Keratinocyte (primary cell): Measurements from ENCODE around the gene DRAM2. TPM values are rescaled to one million over a fixed set of nuclear protein-coding genes. Genes with fewer than 3 reads are reported as not detected.
"Not testable (repeated sequence)": the region's sequence is repeated elsewhere in the genome, so short reads cannot be mapped to it uniquely, and the experiment has no call there.

Experiments
- DNase-seq: peaks from one replicate; pipeline ENCODE4 v3.0.0-alpha.2; 2011; ENCODE audit warnings: low read depth, missing footprints, low spot score
- FAIRE-seq: peaks from 2 replicates; lab custom pipeline; 2011; peaks lifted over from hg19 to GRCh38; lab: Jason Lieb, UNC
- H2AFZ ChIP-seq: 2 replicates; pipeline ENCODE4 v1.6.0; 2012; ENCODE audit warnings: low read length, control low read depth, inconsistent platforms; ENCODE audit not compliant: control insufficient read depth
- H3K27ac ChIP-seq: 2 replicates; pipeline ENCODE4 v1.5.1; 2011; ENCODE audit warnings: low read length; ENCODE audit not compliant: control insufficient read depth, insufficient read depth
- H3K27me3 ChIP-seq: 3 replicates; pipeline ENCODE4 v1.6.0; 2011; ENCODE audit warnings: low read length; ENCODE audit not compliant: control insufficient read depth, insufficient read depth; ENCODE audit errors: extremely low read depth
- H3K36me3 ChIP-seq, 2 experiments: 2 replicates in 1 of 2; 3 replicates in 1 of 2; pipeline ENCODE4 v1.5.1; 2011; ENCODE audit warnings: low read length in 2 of 2, mild to moderate bottlenecking in 1 of 2; ENCODE audit not compliant: control insufficient read depth in 2 of 2, insufficient read depth in 2 of 2; ENCODE audit errors: extremely low read depth in 1 of 2
- H3K4me1 ChIP-seq: 3 replicates; pipeline ENCODE4 v1.5.1; 2011; ENCODE audit warnings: low read length; ENCODE audit not compliant: control insufficient read depth, insufficient read depth; ENCODE audit errors: extremely low read depth
- H3K4me2 ChIP-seq: 3 replicates; pipeline ENCODE4 v1.6.0; 2011; ENCODE audit warnings: low read depth, low read length; ENCODE audit not compliant: control insufficient read depth, insufficient read depth; ENCODE audit errors: extremely low read depth
- H3K4me3 ChIP-seq, 3 experiments: fragments of 200-600 bp in 1 of 3; sonication (generic) in 1 of 3; 2 replicates in 2 of 3; 3 replicates in 1 of 3; pipeline ENCODE4 v1.5.1; 2011 to 2016; ENCODE audit warnings: low read length in 3 of 3, mild to moderate bottlenecking in 3 of 3, control low read depth in 2 of 3, inconsistent platforms in 1 of 3, low read depth in 1 of 3, mixed read lengths in 1 of 3, mixed run types in 1 of 3, moderate library complexity in 1 of 3; ENCODE audit not compliant: control insufficient read depth in 2 of 3, insufficient read depth in 2 of 3; ENCODE audit errors: extremely low read depth in 1 of 3
- H3K79me2 ChIP-seq: 2 replicates; pipeline ENCODE4 v1.6.0; 2012; ENCODE audit warnings: low read length; ENCODE audit not compliant: control insufficient read depth, insufficient read depth
- H3K9ac ChIP-seq: 3 replicates; pipeline ENCODE4 v1.6.0; 2011; ENCODE audit warnings: low read length; ENCODE audit not compliant: control insufficient read depth, insufficient read depth; ENCODE audit errors: extremely low read depth
- H3K9me1 ChIP-seq: 3 replicates; pipeline ENCODE4 v1.6.0; 2011; ENCODE audit warnings: low read length; ENCODE audit not compliant: control insufficient read depth, insufficient read depth; ENCODE audit errors: extremely low read depth
- H3K9me3 ChIP-seq: 2 replicates; pipeline ENCODE4 v1.5.1; 2012; ENCODE audit warnings: low read depth, low read length; ENCODE audit not compliant: control insufficient read depth
- H4K20me1 ChIP-seq: 3 replicates; pipeline ENCODE4 v1.6.0; 2011; ENCODE audit warnings: low read length; ENCODE audit not compliant: control insufficient read depth, insufficient read depth; ENCODE audit errors: extremely low read depth
- EZH2 ChIP-seq: IDR thresholded peaks from one replicate; pipeline ENCODE4 v1.6.1; 2012; ENCODE audit warnings: inconsistent platforms, mild to moderate bottlenecking, low read length, moderate library complexity
- dilution Hi-C: fragments of 300-500 bp; cut with MboI; formaldehyde crosslinking; loops from one replicate; pipeline ENCODE4 v1.7.0; 2020; ENCODE audit warnings: low sequenced_read_pairs; ENCODE audit not compliant: extremely low pct_ligation_motif_present
- polyA plus RNA-seq, 5 experiments: library from polyadenylated mRNA; depleted of rRNA in 3 of 5; stranded (reverse) in 3 of 5; stranded (forward) in 1 of 5; unstranded in 1 of 5; fragments of >200 nt; gene quantifications; 1 replicate in 1 of 5; 2 replicates in 3 of 5; 3 replicates in 1 of 5; pipeline versions ENCODE4 v1.2.1 to v1.2.3, GENCODE V29; 2011 to 2012; ENCODE audit warnings: missing spikeins in 2 of 5, low read depth in 1 of 5, low replicate concordance in 1 of 5
- small RNA-seq, 3 experiments: library from RNA; depleted of rRNA; stranded (forward); fragments of <200 nt; gene quantifications; one replicate each; pipeline ENCODE3, GENCODE V24; 2012; ENCODE audit warnings: low read depth in 3 of 3, low replicate concordance in 1 of 3; ENCODE audit not compliant: insufficient read length in 3 of 3
- TF ChIP-seq, protein P1 (sequence below), 3 experiments: IDR thresholded peaks in 1 of 3; conservative IDR thresholded peaks in 1 of 3; optimal IDR thresholded peaks in 1 of 3; 2 replicates in 2 of 3; 3 replicates in 1 of 3; pipeline versions ENCODE3 to v1.5.1; 2011; ENCODE audit warnings: low read length in 3 of 3, mild to moderate bottlenecking in 3 of 3, moderate library complexity in 2 of 3, control low read depth in 1 of 3, inconsistent platforms in 1 of 3; ENCODE audit not compliant: insufficient read depth in 2 of 3; ENCODE audit errors: extremely low read depth in 1 of 3

Gene DRAM2
- polyA plus RNA-seq, 1 donor (not counting 4 experiments of a cell fraction or from before 2014, with no cell fraction given), result 118 TPM

DNA sequence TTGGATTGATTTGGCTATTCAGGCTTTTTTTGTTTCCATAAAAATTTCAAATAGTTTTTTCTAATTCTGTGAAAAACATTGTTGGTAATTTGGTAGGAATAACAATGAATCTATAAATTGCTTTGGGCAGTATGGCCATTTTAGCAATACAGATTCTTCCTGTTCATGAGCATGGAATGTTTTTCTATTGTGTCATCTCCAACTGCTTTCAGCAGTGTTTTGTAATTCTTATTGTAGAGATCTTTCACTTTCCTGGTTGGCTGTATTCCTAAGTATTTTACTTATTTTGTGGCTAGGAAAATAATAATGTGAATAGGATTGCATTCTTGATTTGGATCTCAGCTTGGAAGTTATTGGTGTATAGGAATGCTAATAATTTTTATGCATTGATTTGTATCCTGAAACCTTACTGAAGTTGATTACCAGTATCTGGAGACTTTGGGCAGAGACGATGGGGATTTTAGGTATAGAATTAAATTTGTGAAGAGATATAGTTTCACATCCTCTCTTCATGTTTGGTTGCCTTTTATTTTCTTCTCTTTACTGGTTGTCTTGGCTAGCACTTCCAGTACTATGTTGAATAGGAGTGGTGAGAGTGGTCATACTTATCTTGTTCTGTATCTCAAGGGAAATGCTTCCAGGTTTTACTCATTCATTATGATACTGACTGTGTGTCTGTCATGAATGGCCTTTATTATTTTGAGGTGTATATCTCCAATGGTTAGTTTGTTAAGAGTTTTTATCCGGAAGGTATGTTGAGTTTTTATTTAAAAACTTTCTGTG is 57.3 kb downstream of the DRAM2 start:
- H3K9me1 ChIP-seq, result no peaks in the 10 kb centered on the region
- H3K27ac ChIP-seq, result no peak overlapping the region
- no peaks in the 10 kb centered on the region for H3K79me2 ChIP-seq
- FAIRE-seq (no peak), DNase-seq (no peak)
- H3K9me3 ChIP-seq, result peaks cover 4% of the 10 kb centered on the region
- H3K9ac ChIP-seq, result no peak overlapping the region
- dilution Hi-C loops, result no loop called here
- no peaks in the 10 kb centered on the region for H3K36me3 ChIP-seq
- H3K4me3 ChIP-seq, result peak overlapping the region in 1 of 3 experiments; percentile 23
- H3K4me2 ChIP-seq, result peak overlapping the region; percentile 2
- no peak overlapping the region for H2AFZ ChIP-seq
- peaks cover 3% of the 10 kb centered on the region for H3K4me1 ChIP-seq
- TF ChIP-seq EZH2, result no peak
- TF ChIP-seq, protein P1, sequence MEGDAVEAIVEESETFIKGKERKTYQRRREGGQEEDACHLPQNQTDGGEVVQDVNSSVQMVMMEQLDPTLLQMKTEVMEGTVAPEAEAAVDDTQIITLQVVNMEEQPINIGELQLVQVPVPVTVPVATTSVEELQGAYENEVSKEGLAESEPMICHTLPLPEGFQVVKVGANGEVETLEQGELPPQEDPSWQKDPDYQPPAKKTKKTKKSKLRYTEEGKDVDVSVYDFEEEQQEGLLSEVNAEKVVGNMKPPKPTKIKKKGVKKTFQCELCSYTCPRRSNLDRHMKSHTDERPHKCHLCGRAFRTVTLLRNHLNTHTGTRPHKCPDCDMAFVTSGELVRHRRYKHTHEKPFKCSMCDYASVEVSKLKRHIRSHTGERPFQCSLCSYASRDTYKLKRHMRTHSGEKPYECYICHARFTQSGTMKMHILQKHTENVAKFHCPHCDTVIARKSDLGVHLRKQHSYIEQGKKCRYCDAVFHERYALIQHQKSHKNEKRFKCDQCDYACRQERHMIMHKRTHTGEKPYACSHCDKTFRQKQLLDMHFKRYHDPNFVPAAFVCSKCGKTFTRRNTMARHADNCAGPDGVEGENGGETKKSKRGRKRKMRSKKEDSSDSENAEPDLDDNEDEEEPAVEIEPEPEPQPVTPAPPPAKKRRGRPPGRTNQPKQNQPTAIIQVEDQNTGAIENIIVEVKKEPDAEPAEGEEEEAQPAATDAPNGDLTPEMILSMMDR (optimal IDR thresholded peaks at IDR 0.05 in 1 of 3, IDR thresholded peaks at IDR 0.05 in 1 of 3, conservative IDR thresholded peaks at IDR 0.05 in 1 of 3; ENCODE audit: extremely low read depth in 1 of 3, insufficient read depth in 2 of 3, low read length in 3 of 3), result no peak
- H4K20me1 ChIP-seq, result no peaks in the 10 kb centered on the region
- no peaks in the 10 kb centered on the region for H3K27me3 ChIP-seq

DNA sequence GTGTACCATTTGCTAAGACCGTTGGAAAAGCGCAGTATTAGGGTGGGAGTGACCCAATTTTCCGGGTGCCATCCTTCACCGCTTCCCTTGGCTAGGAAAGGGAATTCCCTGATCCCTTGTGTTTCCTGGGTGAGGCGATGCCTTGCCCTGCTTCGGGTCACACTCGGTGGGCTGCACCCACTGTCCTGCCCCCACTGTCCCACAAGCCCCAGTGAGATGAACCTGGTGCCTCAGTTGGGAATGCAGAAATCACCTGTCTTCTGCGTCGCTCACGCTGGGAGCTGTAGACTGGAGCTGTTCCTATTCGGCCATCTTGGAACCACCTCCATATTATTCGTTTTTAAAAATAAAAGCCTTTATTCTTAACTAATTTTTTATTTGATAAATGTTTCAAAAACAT is 60.6 kb downstream of the DRAM2 start:
- H3K4me3 ChIP-seq, H3K36me3 ChIP-seq, dilution Hi-C loops, H3K9me3 ChIP-seq, H3K27ac ChIP-seq, H4K20me1 ChIP-seq, H3K79me2 ChIP-seq, H2AFZ ChIP-seq, H3K9ac ChIP-seq, H3K9me1 ChIP-seq, FAIRE-seq, H3K4me1 ChIP-seq, H3K27me3 ChIP-seq, DNase-seq, H3K4me2 ChIP-seq: not testable (repeated sequence)

DNA sequence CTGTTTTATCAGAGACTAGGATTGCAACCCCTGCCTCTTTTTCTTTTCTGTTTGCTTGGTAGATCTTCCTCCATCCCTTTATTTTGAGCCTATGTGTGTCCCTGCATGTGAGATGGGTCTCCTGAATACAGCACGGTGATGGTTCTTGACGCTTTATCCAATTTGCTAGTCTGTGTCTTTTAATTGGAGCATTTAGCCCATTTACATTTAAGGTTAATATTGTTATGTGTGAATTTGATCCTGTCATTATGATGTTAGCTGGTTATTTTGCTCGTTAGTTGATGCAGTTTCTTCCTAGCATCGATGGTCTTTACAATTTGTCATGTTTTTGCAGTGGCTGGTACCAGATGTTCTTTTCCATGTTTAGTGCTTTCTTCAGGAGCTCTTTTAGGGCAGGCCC is 62.6 kb downstream of the DRAM2 start:
- H4K20me1 ChIP-seq, H3K27ac ChIP-seq, H3K4me3 ChIP-seq, H3K27me3 ChIP-seq, dilution Hi-C loops, H3K9ac ChIP-seq, H3K9me1 ChIP-seq, FAIRE-seq, H3K4me1 ChIP-seq, H2AFZ ChIP-seq, H3K79me2 ChIP-seq, DNase-seq, H3K4me2 ChIP-seq, H3K36me3 ChIP-seq, H3K9me3 ChIP-seq: not testable (repeated sequence)

Small RNAs within 50 kb of the gene (small RNA-seq; reads per million reads assigned to genes)
- 0 reads per million in 3 experiments for gene AL355816.1

Other genes starting within 250 kb of the DRAM2 start
- gene LRIF1, start 176.2 kb downstream of the DRAM2 start, polyA plus RNA-seq, result 9.0 to 12.0 TPM (median 9.1 TPM) in 3 replicates
- gene CEPT1, start 130 bp upstream of the DRAM2 start, polyA plus RNA-seq, result 27.3 to 65.2 TPM (median 50.0 TPM) in 3 replicates
- 5.3 to 8.9 TPM (median 7.8 TPM) in 3 replicates for gene DENND2D, start 60.6 kb upstream of the DRAM2 start, polyA plus RNA-seq
- gene CHI3L2, start 87.6 kb upstream of the DRAM2 start, polyA plus RNA-seq, result 1.0 to 2.5 TPM (median 2.4 TPM) in 3 replicates
- gene CHIA, start 150.8 kb upstream of the DRAM2 start, polyA plus RNA-seq, result not detected in 3 replicates